Measurements from ENCODE around the gene CNTNAP2. TPM values are rescaled to one million over a fixed set of nuclear protein-coding genes. Genes with fewer than 3 reads are reported as not detected.

CNTNAP2 gene
- total and polyA plus RNA-seq, 9 of the 15 experiments (the other 6 are each of a cell fraction or from before 2014, with no cell fraction given): 0.04 to 0.62 (median 0.09) TPM; not detected in 4

DNA sequence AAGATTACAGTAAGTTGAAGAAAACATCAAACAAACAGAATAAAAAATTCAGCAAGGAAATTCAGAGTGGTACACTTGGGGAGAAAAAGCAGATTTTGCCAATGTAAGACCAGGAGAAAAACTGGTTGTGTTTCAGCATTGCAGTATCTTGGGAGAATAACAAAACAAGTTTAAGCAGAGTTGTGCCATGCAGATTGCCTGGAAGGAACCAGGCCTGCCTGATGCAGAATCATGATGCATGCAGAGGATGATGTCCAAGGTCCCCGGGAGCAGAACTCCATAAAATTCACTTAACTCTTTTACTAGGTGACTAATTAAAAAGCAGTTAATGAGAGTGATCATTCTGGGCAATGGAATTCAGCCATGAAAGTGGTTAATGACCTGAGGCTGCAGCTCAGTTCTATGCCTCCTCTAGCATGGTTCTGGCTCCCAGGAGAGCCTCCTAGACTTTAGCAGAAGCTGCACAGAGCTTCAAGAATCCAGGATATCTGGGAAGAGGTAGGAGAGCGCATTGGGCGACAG lies 2094.3 kb downstream of the CNTNAP2 start:
- in situ Hi-C loops (cut with MboI) (no loop called here), intact Hi-C loops (cut with micrococcal nuclease) (no loop called here)
- H3K4me1 ChIP-seq (replicated peaks in 1 of 2; ENCODE audit: control insufficient read depth in 2 of 2, insufficient read depth in 2 of 2, low read length in 2 of 2): no peaks in the 10 kb centered on the region
- no peak overlapping the region for H3K4me3 ChIP-seq
- no peaks in the 10 kb centered on the region for H3K9me1 ChIP-seq (ENCODE audit: control insufficient read depth, insufficient read depth, low read length)
- H3K27me3 ChIP-seq (ENCODE audit: control insufficient read depth in 2 of 2, insufficient read depth in 2 of 2, low read length in 2 of 2): peaks cover 2 to 13% of the 10 kb centered on the region in 2 experiments; a peak in 3 of 5 replicates
- H3K79me2 ChIP-seq (ENCODE audit: control insufficient read depth, insufficient read depth, low read length): no peaks in the 10 kb centered on the region
- POLR2A ChIA-PET: no interaction called here
- no peak overlapping the region for H3K4me2 ChIP-seq (ENCODE audit: insufficient read depth, low read length)
- no peak for DNase-seq (ENCODE audit: extremely low read depth in 1 of 4, low spot score in 3 of 4)
- FAIRE-seq: no peak
- BruUV-seq (replicated peaks): no TSS peak
- no peaks in the 10 kb centered on the region for H3K9me3 ChIP-seq (replicated peaks; ENCODE audit: control insufficient read depth, insufficient read depth, low read depth, low read length)
- WGBS (ENCODE audit: insufficient coverage, low coverage, missing lambda C conversion rate): 0% methylated on average over 3 of the region's 3 CpGs
- no peak for ATAC-seq
- H3K36me3 ChIP-seq (ENCODE audit: control insufficient read depth, insufficient read depth, low read length): no peaks in the 10 kb centered on the region
- no peak overlapping the region for H3K9ac ChIP-seq (ENCODE audit: insufficient read depth in 1 of 2, low read depth in 2 of 2, low read length in 2 of 2)
- CTCF ChIA-PET (ENCODE audit: low intra/inter-chr PET ratio): no interaction called here
- H3K27ac ChIP-seq (ENCODE audit: extremely low read depth, low read depth, low read length): no peak overlapping the region
- H2AFZ ChIP-seq (ENCODE audit: low read depth, low read length): no peak overlapping the region
- no peaks in the 10 kb centered on the region for H4K20me1 ChIP-seq (replicated peaks; ENCODE audit: control insufficient read depth, insufficient read depth, low read length)
- TF ChIP-seq PTTG1 (tag; IDR thresholded peaks at IDR 0.05; ENCODE audit: low read depth) (no peak), RREB1 (CRISPR knock-in tag; IDR thresholded peaks at IDR 0.05) (no peak), CREM (IDR thresholded peaks at IDR 0.05; ENCODE audit: low read depth) (no peak), HNRNPK (IDR thresholded peaks at IDR 0.05; ENCODE audit: low read depth, low read length, poor library complexity, severe bottlenecking) (no peak), SMAD3 (CRISPR knock-in tag; conservative IDR thresholded peaks at IDR 0.05) (no peak), EZH2 (IDR thresholded peaks at IDR 0.05; ENCODE audit: borderline replicate concordance, low read depth, low read length) (no peak), SPI1 (IDR thresholded peaks at IDR 0.05; ENCODE audit: borderline replicate concordance, low read depth, low read length) (no peak), ID3 (CRISPR knock-in tag; IDR thresholded peaks at IDR 0.05) (no peak), ID3 (tag; IDR thresholded peaks at IDR 0.05) (no peak), CBX1 (IDR thresholded peaks at IDR 0.05; ENCODE audit: low read depth) (no peak), NFE2 (IDR thresholded peaks at IDR 0.05; ENCODE audit: low read depth) (no peak), RFX5 (IDR thresholded peaks at IDR 0.05; ENCODE audit: low read depth, low read length) (no peak), TAF9B (IDR thresholded peaks at IDR 0.05; ENCODE audit: partially characterized antibody) (no peak), KLF16 (IDR thresholded peaks at IDR 0.05) (no peak), BRF1 (IDR thresholded peaks at IDR 0.05; ENCODE audit: borderline replicate concordance, extremely low read depth, insufficient read length) (no peak)
- TF ChIP-seq, protein P1, sequence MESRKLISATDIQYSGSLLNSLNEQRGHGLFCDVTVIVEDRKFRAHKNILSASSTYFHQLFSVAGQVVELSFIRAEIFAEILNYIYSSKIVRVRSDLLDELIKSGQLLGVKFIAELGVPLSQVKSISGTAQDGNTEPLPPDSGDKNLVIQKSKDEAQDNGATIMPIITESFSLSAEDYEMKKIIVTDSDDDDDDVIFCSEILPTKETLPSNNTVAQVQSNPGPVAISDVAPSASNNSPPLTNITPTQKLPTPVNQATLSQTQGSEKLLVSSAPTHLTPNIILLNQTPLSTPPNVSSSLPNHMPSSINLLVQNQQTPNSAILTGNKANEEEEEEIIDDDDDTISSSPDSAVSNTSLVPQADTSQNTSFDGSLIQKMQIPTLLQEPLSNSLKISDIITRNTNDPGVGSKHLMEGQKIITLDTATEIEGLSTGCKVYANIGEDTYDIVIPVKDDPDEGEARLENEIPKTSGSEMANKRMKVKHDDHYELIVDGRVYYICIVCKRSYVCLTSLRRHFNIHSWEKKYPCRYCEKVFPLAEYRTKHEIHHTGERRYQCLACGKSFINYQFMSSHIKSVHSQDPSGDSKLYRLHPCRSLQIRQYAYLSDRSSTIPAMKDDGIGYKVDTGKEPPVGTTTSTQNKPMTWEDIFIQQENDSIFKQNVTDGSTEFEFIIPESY (CRISPR knock-in tag; IDR thresholded peaks at IDR 0.05): no peak
